NCI-H128 (cell line): ENCODE results near the gene MAGI1.
"Not testable (repeated sequence)": the region's sequence is repeated elsewhere in the genome, so short reads cannot be mapped to it uniquely, and the experiment has no call there.

ENCODE experiments used
- DNase-seq: peaks from one replicate; lab custom pipeline; 2025; ENCODE audit not compliant: unreplicated experiment; lab: John Stamatoyannopoulos, UW

MAGI1 gene

DNA sequence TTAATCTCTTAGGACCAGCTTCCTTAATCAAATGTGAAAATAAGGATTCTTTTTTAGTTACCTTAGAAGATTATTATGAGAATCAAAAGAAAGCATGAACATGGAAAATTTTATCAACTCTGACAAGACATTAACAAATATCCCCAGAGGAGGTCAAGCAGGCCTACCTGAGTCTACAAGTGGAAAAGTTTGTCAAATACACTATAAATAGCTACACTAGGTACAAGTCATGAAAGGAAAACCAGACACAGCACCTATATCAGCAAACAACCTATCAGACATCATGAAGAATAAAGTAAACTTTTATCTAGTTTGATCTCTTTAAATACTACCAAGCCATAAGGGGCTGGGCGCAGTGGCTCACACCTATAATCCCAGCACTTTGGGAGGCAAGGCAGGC lies 126.1 kb downstream of the MAGI1 start:
- DNase-seq = no peak

DNA sequence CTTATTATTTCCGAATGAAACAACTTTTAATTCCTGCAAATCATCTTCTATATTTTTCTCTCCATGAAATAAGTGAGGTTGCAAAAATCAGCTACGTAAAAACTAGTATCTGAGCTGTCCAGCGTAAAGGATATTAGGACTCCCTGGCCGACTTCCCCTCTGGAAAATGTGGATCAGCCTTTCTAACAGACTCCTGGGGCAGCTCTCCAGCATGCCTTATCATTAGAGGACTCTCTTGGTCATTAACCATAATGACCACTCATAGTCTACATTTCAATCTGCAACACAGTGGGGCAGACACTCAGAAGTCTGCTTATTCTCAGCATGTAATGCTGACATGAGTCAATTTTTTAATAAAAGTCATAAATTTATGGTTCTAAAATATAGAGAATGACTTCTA lies 130.1 kb downstream of the MAGI1 start:
- no peak for DNase-seq

DNA sequence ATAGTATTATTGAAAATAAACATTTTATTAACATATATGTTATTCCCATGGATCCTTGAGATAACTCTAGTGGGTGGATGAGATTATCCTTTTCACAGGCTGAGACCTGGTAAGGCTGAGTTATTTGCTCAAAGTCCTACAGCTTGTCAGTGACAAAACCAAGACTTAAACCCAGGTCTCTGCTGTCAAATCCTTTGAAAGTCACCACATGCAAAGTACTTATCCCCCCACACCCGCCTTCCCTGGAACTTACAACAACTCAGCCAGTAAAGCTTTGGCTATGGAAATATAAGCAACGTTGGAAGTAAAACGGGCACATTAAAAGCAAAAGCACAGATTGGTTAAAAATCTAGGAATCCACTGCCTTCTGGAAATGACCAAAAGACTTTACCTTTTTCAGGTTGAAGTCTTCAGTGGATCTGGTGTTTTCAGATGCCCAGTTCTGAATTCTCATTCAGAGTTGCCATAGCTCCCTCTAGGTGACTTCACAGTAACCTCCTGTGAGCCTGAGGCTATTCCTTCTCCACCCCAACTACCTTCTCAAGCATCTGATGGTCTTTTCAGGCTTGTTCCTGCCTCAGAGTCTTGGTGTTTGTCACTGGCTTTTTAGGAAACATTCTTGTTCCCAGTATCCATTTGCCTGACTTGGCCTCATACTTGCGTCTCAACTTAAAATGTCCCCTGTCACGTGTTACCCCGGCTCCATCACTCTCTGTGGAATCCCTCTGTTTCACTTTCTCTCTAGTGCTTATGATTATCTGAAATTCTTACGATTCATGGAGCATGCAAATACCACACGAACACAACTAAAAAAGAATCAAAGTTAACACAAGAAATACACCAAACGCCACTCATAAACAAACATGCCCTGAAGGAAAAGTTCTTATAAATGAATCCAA lies 131.2 kb downstream of the MAGI1 start:
- DNase-seq = no peak

DNA sequence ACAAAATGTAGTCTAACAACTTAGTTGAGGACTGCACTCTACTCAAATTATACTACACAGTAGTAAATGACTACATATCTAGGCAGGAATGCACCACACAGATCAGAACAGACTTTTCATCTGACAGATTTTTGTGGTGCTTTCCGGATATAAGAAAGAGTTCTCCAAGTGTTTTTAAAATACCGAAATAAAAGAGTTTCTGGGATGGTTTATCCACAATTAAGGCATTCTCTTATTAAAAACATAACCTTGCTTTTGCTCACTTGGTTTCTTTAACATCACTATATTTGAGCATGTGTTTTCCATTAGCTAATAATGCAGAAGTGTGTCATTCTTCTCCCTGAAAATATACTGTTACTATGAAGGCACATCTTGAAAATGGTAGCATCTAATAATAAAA lies 132.9 kb downstream of the MAGI1 start:
- no peak for DNase-seq

DNA sequence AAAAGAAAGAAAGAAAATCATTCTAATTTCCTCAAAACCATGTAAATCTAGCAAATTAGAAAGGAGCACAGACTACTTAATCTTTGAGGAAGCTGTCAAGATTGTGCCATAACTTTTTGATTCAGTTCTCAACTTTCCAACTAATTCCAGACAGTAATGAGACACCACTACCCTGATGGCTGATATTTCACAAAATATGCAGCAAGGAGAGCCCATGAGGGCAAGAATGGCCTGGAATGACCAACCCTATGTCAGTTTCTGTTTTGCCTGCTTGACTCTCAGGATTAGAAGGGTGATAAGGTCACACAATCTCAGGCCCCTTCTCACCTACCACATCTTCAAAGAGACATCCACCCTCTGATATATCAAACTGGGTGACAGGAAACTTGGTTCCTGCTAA lies 134.7 kb downstream of the MAGI1 start:
- no peak for DNase-seq

DNA sequence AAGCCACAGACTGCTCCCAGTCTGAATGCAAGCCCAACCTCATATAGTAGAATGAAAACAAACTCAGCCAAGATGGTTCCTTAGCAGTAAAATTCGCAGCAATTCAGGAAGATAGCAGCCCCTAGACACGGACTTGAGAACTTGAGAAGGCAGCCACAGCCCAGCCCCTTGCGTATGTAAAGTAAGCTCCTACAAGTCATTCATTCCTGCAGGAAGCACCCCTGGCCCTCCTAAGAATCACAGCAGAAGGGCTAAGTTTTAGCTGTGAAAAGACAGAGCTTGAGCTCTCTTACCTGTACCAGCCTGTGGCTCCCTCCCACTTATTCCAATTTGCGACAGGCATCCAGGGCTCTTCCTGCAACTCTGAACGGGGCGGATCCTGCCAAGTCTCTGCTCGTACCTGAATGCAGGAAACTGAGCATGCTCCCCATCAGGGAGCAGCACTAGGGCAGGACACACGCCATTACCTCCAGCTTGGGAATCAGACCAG lies 136.4 kb downstream of the MAGI1 start:
- no peak for DNase-seq

DNA sequence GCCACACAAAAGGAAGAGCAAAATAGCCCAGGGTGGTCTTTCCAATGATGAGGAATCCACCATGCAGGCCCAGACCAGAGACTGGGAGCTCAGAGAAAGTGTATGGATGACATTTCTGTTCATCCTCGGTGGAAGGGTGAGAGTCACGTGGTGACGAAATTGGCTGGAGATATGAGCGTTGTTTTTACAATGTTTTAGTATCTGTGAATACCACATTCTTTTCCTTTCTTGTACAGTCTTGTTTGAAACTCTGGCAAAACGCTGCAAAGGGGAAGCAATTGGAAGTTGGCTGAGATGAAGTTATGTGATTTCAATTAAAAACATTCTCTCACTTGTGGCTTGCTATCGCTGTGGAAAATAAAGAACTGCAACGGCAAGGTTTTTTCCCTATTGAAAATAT lies 137.5 kb downstream of the MAGI1 start:
- DNase-seq = no peak

DNA sequence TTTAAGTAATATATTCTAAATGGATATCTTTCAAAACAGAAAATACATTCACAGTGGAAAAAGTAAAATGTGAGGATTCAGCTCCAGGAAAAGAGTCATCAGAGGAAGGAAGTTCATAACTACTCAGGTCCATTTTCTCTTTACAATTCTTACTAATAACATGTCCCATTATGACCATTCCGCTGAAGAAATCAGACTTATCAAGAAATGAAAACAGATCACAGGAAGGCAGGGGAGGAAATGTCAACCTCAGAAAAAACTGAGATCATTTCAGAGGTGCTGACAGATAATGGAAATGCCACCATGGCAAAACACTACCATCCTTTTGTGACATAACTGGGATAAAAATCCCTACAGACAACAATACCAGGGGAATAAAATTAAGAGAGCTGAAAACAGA lies 139.5 kb downstream of the MAGI1 start:
- DNase-seq = no peak

DNA sequence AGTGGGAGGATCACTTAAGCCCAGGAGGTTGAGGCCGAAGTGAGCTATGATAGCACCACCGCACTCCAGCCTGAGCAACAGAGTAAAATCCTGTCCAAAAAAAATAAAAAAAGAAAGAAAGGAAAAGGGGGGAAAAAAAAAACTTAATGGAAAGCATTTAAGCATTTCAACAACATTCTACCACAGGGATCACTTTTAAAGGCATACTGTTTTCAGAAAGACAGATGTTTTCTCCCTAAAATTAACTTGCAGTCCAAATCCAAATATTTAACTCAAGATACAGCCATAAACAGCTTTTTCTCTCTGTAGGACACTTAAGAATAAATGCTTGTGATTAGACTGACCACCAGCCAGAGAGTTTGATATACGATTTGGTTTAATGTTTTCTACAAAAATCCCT lies 141.0 kb downstream of the MAGI1 start:
- no peak for DNase-seq

DNA sequence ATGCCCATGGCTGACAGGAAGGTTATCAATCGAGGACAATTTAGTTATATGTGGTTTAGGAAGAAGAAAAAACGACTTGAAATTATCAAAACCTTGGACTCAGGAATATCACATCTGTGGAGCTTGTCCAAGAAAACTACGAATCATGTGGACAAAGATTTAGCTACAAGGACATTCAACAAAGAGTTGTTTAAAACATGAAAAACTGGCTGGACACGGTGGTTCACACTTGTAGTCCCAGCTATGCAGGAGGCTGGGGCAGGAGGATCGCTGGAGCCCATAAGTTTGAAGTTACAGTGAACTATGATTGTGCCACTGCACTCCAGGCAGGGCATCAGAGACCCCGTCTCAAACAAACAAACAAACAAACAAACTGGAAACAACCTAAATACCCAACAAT lies 142.4 kb downstream of the MAGI1 start:
- DNase-seq = no peak

DNA sequence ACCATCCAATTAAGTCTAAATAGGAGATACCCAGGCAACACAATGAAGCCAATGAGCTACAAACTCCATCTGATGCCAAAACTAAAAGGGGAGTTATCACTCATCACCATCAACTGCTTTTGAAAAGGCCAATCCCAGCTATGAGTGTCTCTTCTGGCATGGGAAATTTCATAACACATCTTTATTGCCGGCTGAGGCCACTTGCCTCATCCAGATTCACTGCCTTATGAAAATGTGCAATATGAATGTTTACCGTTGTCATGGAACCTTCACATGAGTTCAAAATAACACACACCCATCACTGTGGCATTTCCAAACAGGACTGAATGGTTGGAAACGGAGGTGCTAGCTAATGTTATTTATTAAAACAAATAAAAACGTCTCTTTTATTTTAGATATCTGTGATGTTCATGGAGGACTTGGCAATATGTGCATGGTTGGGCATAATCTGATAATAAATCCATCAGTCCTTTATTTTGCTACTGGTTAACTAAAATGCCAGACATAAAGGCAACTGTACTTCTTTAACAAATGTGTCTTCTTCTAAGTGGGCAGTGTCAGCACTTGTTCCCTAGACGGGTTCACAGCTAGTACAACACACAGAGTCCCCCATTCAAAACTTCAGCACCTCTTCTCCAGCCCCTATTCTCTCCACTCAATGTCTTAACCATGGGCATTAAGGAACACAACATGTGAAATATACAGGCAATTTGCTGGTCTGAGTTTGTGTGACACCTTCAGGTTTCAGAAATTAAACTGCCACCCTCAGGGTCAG lies 143.9 kb downstream of the MAGI1 start:
- no peak for DNase-seq

DNA sequence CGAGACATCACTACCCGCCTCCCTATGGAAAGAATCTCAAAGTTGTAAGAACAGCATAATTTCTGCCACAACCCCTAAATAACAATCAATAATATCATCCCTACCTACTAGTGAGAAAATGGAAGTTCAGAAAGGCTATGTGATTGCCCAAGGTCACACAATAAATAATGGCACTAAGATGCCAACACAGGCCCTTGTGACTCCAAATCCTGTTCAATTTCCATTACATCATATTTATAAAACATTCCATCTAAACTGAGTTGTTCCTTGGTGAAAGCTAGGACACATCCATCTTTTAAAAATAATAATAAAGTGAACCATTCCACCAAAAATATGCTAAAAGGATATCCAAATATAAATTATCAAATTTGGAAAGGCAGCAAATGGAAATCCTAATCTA lies 144.6 kb downstream of the MAGI1 start:
- no peak for DNase-seq

DNA sequence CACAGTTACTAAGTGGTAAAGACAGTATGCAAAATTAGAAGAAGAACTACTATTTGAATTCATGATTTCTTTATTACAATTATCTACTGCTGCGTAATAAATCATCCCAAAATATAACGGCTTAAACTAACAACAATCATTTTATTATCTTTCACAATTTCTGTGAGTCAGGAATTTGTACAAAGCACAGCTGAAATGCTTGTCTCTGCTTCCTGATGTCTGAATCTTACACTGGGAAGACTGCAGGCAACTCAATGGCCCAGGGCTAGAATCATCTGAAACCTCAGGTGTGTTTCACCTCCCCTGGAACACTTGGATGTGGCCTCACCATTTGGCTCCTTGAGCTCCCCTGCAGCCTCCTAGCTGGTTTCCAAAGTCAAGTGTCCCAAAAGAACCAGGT lies 145.1 kb downstream of the MAGI1 start:
- no peak for DNase-seq

DNA sequence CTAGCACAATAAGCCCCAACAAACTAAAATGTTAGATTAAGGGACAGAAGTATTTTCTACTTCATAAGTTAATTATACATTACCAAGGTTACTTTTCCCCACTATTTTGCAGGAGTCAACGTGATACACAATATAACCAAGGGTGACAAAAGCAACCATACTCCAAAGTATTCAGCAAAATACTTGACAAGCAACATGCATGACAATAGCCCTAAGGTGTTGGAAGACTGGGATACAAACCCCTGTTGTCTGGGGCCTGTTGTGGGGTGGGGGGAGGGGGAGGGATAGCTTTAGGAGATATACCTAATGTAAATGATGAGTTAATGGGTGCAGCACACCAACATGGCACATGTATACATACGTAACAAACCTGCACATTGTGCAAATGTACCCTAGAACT lies 147.2 kb downstream of the MAGI1 start:
- not testable (repeated sequence) for DNase-seq

DNA sequence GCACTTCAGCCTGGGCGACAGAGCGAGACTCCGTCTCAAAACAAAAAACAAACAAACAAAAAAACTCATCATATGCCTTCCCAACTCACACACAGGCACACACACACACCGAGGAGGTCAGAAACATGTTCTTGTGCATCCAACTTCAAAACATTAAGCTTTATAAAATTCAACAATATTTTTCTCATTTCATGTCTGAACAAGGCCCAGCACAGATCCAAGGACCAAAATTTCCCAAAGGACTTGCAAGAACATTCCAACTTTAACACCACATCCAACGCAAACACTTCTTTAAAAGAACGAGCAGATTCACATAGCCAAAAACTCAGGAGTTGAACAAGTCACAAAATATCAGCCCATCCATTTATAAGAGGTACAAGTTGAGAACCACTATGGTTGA lies 148.4 kb downstream of the MAGI1 start:
- DNase-seq = no peak

DNA sequence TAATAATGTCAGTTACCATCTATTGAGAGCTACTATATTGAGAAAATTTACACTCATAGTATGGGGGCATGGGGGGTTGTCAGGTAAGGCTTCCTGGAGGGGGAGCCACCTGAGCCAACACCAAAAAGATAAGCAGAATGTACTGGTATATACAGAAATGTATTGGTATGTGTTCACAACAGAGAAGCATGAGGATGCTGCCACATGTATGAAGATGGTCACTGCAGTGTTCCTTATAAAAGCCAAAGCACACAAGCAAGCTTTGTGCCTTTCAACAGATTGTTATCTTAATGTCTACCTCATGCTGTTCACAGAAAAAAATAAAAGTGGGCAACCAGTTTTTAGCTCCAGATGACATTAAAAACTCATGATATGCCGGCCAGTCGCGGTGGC lies 149.0 kb downstream of the MAGI1 start:
- DNase-seq = no peak

DNA sequence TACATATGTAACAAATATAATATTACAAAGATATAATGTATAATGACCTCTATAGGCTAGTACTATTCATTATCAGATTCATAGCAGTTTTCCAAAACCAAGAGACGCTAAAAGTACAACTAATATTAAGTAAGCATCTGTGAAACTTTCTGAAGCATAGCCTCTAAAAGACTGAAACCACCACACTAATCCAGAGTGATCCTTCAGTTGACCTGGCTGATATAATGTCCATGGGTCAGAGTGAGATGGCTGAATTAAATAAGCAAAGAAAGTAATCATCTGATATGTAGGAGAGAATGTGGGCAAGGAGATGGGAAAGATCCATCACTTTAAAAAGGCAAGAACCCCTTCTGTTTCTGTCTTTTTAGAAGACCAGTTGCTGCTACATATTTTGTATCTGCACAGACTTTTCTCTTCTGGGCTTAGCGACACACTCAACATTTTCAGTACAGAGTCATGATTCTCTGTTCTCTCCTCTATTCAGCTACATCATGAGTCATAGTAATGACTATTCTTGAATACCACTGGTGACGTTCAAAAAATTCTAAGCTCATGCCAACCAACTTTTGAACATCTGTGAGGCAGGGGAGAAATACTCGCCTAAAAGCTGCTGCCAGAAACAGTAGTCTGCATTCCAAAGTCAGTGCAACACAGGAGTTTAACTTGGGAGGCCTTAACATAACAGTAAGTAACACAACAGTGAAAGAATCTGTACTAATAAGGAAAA lies 149.6 kb downstream of the MAGI1 start:
- DNase-seq = no peak

DNA sequence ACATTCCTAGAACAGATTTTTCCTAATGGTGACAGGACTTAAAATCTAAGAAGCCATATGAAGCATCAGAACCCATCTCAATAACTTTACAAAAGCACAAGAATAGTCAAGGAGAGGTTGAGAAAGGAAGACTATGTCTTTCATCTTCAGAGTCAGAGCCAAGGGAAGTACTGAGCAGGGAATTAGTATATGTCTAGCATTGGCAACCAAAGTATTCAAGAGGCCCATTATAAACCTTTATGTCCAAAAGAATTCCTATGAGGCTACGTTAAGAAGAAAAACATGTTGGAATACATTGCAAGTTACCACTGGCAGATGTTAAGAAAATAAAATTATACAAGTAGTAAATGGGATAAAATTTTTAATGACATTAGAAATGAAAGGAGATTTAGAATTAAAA lies 150.5 kb downstream of the MAGI1 start:
- DNase-seq = no peak

DNA sequence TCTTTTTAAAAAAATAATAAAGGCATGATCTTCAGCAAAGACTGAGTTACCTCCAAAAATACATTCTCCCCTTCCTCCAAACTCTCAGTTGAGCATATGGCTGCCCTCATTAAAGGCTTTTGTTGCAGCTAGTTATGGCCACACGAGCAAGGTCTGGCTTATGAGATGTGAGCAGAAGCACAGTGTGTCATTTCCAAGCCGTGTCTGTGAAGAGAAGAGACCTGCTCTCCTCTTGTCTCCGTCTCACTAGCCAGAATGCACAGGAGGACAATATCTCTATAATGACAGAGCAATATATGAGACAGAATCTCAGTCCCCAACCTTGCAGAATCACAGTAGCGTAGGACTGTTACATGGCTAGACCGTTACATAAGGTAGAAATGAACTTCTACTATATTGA lies 152.3 kb downstream of the MAGI1 start:
- DNase-seq = no peak

DNA sequence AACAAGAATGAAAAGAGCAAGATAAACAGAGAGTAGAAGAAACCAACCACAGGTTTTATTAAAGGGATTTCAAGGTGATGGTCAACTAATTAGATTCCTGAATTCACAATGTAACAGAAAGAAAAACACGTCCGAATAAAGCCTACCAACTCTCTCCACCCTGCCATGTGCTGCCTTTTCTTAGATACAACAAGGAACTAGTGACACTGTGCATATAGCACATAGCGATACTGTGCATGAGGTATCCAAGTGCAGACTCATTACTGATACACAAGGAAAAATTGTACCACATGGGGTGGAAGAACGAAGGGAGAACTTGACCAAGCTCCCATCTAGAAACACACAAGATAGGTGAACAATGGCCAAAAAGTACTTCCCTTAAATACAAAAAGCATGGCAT lies 154.6 kb downstream of the MAGI1 start:
- no peak for DNase-seq

DNA sequence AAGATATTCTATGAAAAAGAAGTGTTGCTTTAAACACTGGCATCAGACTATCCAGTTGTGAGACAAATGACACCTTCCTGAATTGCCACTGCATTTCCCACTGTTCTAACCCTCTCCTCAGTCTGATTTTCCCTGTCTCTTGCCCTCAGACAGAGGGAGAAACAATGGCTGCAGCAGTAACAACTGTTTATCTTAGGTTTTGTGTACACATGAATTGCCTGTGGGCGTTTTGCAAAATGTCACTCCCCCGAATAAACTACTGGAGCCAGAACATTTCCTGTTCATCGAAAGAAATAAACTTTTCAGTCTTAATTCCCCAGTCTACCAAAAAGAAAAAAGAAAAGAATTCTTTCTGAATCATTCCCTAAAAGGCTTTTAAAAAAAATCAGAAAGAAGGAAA lies 155.1 kb downstream of the MAGI1 start:
- DNase-seq = no peak

DNA sequence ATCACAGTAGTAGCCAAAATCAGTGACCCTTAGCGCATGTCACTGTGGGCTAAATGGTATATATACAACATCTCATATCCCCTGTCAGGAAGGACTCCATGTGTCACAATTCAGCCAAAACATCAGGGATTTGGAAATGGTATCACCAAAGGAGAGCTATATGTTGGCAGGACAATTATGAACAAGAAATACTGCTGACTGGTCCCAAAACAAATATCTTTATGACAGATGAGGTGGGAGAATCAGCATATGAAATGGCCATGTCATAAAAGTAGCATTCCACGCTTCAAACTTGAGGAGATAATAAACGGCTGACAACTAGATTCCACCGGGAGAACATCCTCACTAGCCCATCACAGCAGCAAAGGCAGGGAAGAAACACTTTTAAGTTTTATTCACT lies 158.4 kb downstream of the MAGI1 start:
- no peak for DNase-seq
